CD4-positive, alpha-beta T cell (primary cell): Measurements from ENCODE around the gene CTNNA1. TPM values are rescaled to one million over a fixed set of nuclear protein-coding genes. Genes with fewer than 3 reads are reported as not detected.
"Not testable (repeated sequence)": the region's sequence is repeated elsewhere in the genome, so short reads cannot be mapped to it uniquely, and the experiment has no call there.

Experiments
- ATAC-seq: fragments of 200-7000 bp; cut with Tn5 transposase; one replicate; pipeline ENCODE4 v1.10.0; 2022; ENCODE audit warnings: mild to moderate bottlenecking; ENCODE audit not compliant: poor library complexity
- CTCF ChIA-PET: fragments of 350-600 bp; sonication (Branson Sonifier 250); formaldehyde crosslinking; loops from one replicate; lab custom pipeline; 2021; ENCODE audit warnings: antibody characterized with exemption, inconsistent platforms; lab: Charles Lee
- POLR2A ChIA-PET: fragments of 350-600 bp; sonication (Branson Sonifier 250); formaldehyde crosslinking; loops from one replicate; lab custom pipeline; 2021; ENCODE audit warnings: antibody characterized with exemption, inconsistent platforms; lab: Charles Lee
- DNase-seq, 14 experiments: peaks; one replicate each; pipeline ENCODE4 v3.0.0-alpha.2; 2013 to 2020; ENCODE audit warnings: mixed read lengths in 2 of 14
- H3K27ac ChIP-seq, 2 donors: one replicate each; pipeline versions ENCODE4 v1.5.1 to v1.7.0; 2013; ENCODE audit warnings: low read length in 2 of 2, low read depth in 1 of 2, mild to moderate bottlenecking in 1 of 2
- H3K27me3 ChIP-seq, 2 experiments: 1 replicate in 1 of 2; 2 replicates in 1 of 2; pipeline versions ENCODE4 v1.6.1 to v1.7.0; 2013; ENCODE audit warnings: low read length in 2 of 2, control low read depth in 1 of 2, mild to moderate bottlenecking in 1 of 2, moderate library complexity in 1 of 2; ENCODE audit not compliant: insufficient read depth in 2 of 2, control insufficient read depth in 1 of 2
- H3K36me3 ChIP-seq: one replicate; pipeline ENCODE4 v1.6.1; 2013; ENCODE audit warnings: low read length, control low read depth; ENCODE audit not compliant: insufficient read depth
- H3K4me1 ChIP-seq: one replicate; pipeline ENCODE4 v1.6.1; 2013; ENCODE audit warnings: low read length, control low read depth; ENCODE audit not compliant: insufficient read depth
- H3K4me3 ChIP-seq: one replicate; pipeline ENCODE4 v1.5.1; 2013; ENCODE audit warnings: mild to moderate bottlenecking, low read length, moderate library complexity
- H3K9me3 ChIP-seq, 2 experiments: 1 replicate in 1 of 2; 2 replicates in 1 of 2; pipeline versions ENCODE4 v1.6.1 to v1.7.0; 2013; ENCODE audit warnings: low read length in 2 of 2, mild to moderate bottlenecking in 2 of 2, control low read depth in 1 of 2, moderate library complexity in 1 of 2; ENCODE audit not compliant: control insufficient read depth in 1 of 2, insufficient read depth in 1 of 2
- H3K27ac Mint-ChIP-seq: one replicate; pipeline ENCODE4 v1.8.0; 2020; ENCODE audit warnings: mixed read lengths
- H3K27me3 Mint-ChIP-seq: one replicate; pipeline ENCODE4 v1.8.0; 2021; ENCODE audit warnings: mixed read lengths
- H3K36me3 Mint-ChIP-seq: one replicate; pipeline ENCODE4 v1.8.0; 2021; ENCODE audit warnings: low read depth, mixed read lengths
- H3K4me1 Mint-ChIP-seq: one replicate; pipeline ENCODE4 v1.8.0; 2021; ENCODE audit warnings: low read depth, mixed read lengths
- H3K4me3 Mint-ChIP-seq: one replicate; pipeline ENCODE4 v1.8.0; 2020; ENCODE audit warnings: mild to moderate bottlenecking, mixed read lengths
- H3K9me3 Mint-ChIP-seq: one replicate; pipeline ENCODE4 v1.8.0; 2020; ENCODE audit warnings: mixed read lengths
- intact Hi-C, 2 experiments: fragments of 100-400 bp; cut with DNase I in 1 of 2; cut with micrococcal nuclease in 1 of 2; formaldehyde crosslinking; loops; one replicate each; pipeline versions ENCODE4 v1.15.1 to v1.9.0; 2023 to 2025; cut with DNase I, micrococcal nuclease
- polyA plus RNA-seq, 2 donors: library from polyadenylated mRNA; unstranded; fragments of 120-200 nt; gene quantifications; one replicate each; pipeline ENCODE4 v1.2.1, GENCODE V29; 2013
- total RNA-seq, 174 experiments: library from RNA in 2 of 174; stranded (reverse) in 2 of 174; gene quantifications; one replicate each; pipeline ENCODE4 v1.2.3 and lab custom pipeline; 2021 to 2026
- TF ChIP-seq, protein P1 (sequence below): fragments of 200-600 bp; IDR thresholded peaks from one replicate; pipeline ENCODE4 v1.8.0; 2022; ENCODE audit warnings: antibody characterized with exemption, mild to moderate bottlenecking

Gene CTNNA1, protein sequence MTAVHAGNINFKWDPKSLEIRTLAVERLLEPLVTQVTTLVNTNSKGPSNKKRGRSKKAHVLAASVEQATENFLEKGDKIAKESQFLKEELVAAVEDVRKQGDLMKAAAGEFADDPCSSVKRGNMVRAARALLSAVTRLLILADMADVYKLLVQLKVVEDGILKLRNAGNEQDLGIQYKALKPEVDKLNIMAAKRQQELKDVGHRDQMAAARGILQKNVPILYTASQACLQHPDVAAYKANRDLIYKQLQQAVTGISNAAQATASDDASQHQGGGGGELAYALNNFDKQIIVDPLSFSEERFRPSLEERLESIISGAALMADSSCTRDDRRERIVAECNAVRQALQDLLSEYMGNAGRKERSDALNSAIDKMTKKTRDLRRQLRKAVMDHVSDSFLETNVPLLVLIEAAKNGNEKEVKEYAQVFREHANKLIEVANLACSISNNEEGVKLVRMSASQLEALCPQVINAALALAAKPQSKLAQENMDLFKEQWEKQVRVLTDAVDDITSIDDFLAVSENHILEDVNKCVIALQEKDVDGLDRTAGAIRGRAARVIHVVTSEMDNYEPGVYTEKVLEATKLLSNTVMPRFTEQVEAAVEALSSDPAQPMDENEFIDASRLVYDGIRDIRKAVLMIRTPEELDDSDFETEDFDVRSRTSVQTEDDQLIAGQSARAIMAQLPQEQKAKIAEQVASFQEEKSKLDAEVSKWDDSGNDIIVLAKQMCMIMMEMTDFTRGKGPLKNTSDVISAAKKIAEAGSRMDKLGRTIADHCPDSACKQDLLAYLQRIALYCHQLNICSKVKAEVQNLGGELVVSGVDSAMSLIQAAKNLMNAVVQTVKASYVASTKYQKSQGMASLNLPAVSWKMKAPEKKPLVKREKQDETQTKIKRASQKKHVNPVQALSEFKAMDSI
- 1 to 10 TPM; 6.0 to 6.7 TPM for total RNA-seq
- 20.2 TPM for polyA plus RNA-seq (2013, experiment 1 of 2)
- polyA plus RNA-seq (2013, experiment 2 of 2) = 23.2 TPM
- 13.6 to 254 (median 38.4) reads per million in 172 experiments for total RNA-seq (lab: John Stamatoyannopoulos, UW)

DNA sequence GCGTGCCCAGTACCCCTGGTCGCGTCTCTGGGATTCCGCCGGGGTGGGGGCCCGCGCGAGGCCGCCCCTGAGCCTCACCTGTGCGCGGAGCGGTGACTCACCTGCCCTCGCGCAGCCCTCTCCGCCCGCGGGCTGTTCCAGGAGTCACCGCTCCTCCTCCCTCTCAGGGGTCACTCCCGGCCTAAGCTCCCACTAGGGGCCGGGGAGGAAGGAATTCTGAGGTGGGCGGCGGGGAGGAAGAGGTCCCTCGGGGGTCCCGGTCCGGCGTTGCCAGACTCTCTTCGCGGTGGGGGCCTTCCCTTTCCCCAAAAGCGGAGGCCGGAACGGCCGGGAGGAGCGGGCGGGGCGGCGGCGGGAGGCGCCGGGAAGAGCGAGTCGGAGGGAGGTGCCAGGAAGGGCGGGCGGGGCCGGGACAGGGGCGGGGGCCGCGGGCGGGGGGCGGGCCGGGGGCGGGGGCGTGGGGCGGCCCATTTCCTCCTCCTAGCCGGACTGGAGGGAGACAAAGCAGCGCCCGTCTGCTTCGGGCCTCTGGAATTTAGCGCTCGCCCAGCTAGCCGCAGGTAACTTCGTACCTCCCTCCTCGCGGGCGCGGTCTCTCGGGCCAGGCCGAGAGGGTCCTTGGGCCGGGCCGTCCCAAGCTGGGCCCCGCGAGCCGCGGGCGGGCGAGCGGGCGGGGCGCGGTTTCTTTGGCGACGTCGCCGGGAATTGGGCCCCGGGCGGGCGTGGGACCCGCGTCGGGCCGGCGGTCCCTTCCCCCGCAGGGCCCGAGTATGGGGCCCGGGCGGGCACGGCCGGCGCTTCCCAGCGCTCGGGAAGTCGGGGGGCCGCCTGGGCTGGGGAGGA, at the start of gene CTNNA1:
TSS of gene CTNNA1 (plus strand) at position 475 of the 843 bp plus-strand sequence. CDS start 28,500 bp downstream, outside the sequence.
- CTCF ChIA-PET = no interaction called here
- Mint-ChIP-seq H3K27ac (peak within 1 kb of the TSS; percentile 37), H3K9me3 (peaks cover 12% of the 10 kb centered on the region), H3K36me3 (peaks cover 18% of the 10 kb centered on the region), H3K4me3 (peak within 1 kb of the TSS; percentile 83), H3K27me3 (peaks cover 52% of the 10 kb centered on the region), H3K4me1 (peaks cover 12% of the 10 kb centered on the region)
- Histone ChIP-seq H3K27ac (no peak within 1 kb of the TSS), H3K4me1 (peaks cover 19% of the 10 kb centered on the region), H3K36me3 (no peaks in the 10 kb centered on the region), H3K4me3 (peak within 1 kb of the TSS; percentile 68), H3K27me3 (peaks cover 15 to 25% of the 10 kb centered on the region in 2 experiments), H3K9me3 (peaks cover 0 to 2% of the 10 kb centered on the region in 2 experiments)
- POLR2A ChIA-PET = interaction anchor here (1.1 to 1.2 kb wide), 2 partner anchors 10 to 177 kb away, joined by 3 to 4 read pairs; partner anchors contain the start of gene HSPA9
- TF ChIP-seq, protein P1, sequence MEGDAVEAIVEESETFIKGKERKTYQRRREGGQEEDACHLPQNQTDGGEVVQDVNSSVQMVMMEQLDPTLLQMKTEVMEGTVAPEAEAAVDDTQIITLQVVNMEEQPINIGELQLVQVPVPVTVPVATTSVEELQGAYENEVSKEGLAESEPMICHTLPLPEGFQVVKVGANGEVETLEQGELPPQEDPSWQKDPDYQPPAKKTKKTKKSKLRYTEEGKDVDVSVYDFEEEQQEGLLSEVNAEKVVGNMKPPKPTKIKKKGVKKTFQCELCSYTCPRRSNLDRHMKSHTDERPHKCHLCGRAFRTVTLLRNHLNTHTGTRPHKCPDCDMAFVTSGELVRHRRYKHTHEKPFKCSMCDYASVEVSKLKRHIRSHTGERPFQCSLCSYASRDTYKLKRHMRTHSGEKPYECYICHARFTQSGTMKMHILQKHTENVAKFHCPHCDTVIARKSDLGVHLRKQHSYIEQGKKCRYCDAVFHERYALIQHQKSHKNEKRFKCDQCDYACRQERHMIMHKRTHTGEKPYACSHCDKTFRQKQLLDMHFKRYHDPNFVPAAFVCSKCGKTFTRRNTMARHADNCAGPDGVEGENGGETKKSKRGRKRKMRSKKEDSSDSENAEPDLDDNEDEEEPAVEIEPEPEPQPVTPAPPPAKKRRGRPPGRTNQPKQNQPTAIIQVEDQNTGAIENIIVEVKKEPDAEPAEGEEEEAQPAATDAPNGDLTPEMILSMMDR = no peak
- intact Hi-C loops = no loop called here
- ATAC-seq (peak; percentile 77), DNase-seq (peak in 13 of 14 experiments; percentile 11 to 76 (median 49))

DNA sequence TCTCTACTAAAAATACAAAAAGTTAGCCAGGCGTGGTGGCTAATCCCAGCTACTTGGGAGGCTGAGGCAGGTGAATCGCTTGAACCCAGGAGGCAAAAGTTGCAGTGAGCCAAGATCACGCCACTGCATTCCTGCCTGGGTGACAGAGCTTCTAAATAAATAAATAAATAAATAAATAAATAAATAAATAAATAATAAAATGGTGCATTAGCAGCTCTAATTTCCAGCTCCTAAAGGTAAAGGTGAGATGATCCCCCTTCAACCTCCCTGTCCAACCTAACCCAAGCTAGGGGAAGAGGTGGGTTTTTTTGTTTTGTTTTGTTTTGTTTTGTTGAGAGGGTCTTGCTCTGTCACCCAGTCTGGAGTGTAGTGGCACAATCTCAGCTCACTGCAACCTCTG, 49.4 kb upstream of the CTNNA1 start:
- CTCF ChIA-PET = not testable (repeated sequence)

DNA sequence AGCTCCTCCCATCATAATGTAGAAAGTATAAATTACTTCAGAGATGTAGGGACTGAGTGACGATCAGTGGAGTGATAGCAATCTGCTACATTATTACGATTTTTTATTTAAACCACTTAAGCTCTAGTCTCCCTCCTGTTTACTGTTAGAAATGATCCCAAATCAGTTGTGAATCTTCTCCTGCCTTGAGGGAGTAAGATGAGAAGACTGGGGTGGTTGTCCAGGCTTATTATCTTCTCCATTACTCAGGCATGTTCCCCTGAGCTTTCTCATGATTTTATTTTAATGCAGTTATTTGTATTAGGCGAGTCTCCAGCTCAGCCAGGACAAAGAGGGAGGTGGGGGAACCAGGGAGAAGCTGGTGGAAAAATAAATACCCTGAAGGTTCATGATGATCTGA, 48.2 kb upstream of the CTNNA1 start:
- ATAC-seq = no peak
- H3K27ac Mint-ChIP-seq = no peak overlapping the region
- TF ChIP-seq, protein P1 = no peak
- intact Hi-C loops = no loop called here
- H3K27ac ChIP-seq = no peak overlapping the region
- peaks cover 85% of the 10 kb centered on the region for H3K27me3 Mint-ChIP-seq
- H3K4me3 Mint-ChIP-seq = no peak overlapping the region
- H3K4me1 Mint-ChIP-seq = no peaks in the 10 kb centered on the region
- H3K4me3 ChIP-seq = no peak overlapping the region
- H3K9me3 ChIP-seq = no peaks in the 10 kb centered on the region
- ChIA-PET CTCF (interaction anchor here (0.9 kb wide), 1 partner anchor 55 kb away, joined by 4 read pairs; no protein-coding TSS in a partner anchor), POLR2A (no interaction called here)
- no peaks in the 10 kb centered on the region for H3K4me1 ChIP-seq
- no peaks in the 10 kb centered on the region for H3K36me3 ChIP-seq
- peaks cover 29 to 30% of the 10 kb centered on the region in 2 experiments for H3K27me3 ChIP-seq
- H3K9me3 Mint-ChIP-seq = peaks cover 5% of the 10 kb centered on the region
- H3K36me3 Mint-ChIP-seq = no peaks in the 10 kb centered on the region
- DNase-seq = no peak

More for the DNA sequence above, 49.4 kb upstream of the CTNNA1 start:
- H3K27ac ChIP-seq, H3K36me3 Mint-ChIP-seq, H3K4me3 ChIP-seq, H3K9me3 Mint-ChIP-seq, DNase-seq, H3K36me3 ChIP-seq, H3K4me1 ChIP-seq, H3K27ac Mint-ChIP-seq, intact Hi-C loops, POLR2A ChIA-PET, ATAC-seq, H3K4me1 Mint-ChIP-seq, H3K4me3 Mint-ChIP-seq, H3K9me3 ChIP-seq: not testable (repeated sequence)
- H3K27me3 ChIP-seq = peaks cover 32 to 35% of the 10 kb centered on the region in 2 experiments
- H3K27me3 Mint-ChIP-seq = peaks cover 88% of the 10 kb centered on the region
